Thyroid gland (tissue), 4 donors: ENCODE data around the gene LRRC39.
"Not testable (repeated sequence)": the region's sequence is repeated elsewhere in the genome, so short reads cannot be mapped to it uniquely, and the experiment has no call there.

ENCODE experiments used
- POLR2A ChIP-seq, 2 donors: fragments of 450-650 bp; IDR thresholded peaks; one replicate each; pipeline ENCODE4 v1.6.1; 2017; ENCODE audit warnings: antibody characterized with exemption in 2 of 2, mild to moderate bottlenecking in 2 of 2, moderate library complexity in 1 of 2
- TF ChIP-seq, protein P1 (sequence below), 6 experiments: fragments of 200-600 bp in 3 of 6; fragments of 450-650 bp in 3 of 6; sonication (generic) in 3 of 6; IDR thresholded peaks; one replicate each; pipeline ENCODE4 v1.5.1; 2016 to 2019; ENCODE audit warnings: antibody characterized with exemption in 6 of 6, mild to moderate bottlenecking in 2 of 6, inconsistent platforms in 1 of 6, moderate library complexity in 1 of 6

GRCh38 chr1:100205593-100205992, 27.5 kb upstream of the LRRC39 start:
- TF ChIP-seq, protein P1, sequence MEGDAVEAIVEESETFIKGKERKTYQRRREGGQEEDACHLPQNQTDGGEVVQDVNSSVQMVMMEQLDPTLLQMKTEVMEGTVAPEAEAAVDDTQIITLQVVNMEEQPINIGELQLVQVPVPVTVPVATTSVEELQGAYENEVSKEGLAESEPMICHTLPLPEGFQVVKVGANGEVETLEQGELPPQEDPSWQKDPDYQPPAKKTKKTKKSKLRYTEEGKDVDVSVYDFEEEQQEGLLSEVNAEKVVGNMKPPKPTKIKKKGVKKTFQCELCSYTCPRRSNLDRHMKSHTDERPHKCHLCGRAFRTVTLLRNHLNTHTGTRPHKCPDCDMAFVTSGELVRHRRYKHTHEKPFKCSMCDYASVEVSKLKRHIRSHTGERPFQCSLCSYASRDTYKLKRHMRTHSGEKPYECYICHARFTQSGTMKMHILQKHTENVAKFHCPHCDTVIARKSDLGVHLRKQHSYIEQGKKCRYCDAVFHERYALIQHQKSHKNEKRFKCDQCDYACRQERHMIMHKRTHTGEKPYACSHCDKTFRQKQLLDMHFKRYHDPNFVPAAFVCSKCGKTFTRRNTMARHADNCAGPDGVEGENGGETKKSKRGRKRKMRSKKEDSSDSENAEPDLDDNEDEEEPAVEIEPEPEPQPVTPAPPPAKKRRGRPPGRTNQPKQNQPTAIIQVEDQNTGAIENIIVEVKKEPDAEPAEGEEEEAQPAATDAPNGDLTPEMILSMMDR (IDR thresholded peaks at IDR 0.05) = not testable (repeated sequence)
- TF ChIP-seq POLR2A (IDR thresholded peaks at IDR 0.05) = not testable (repeated sequence)
